ENCODE results near the gene ITGA11. TPM values are rescaled to one million over a fixed set of nuclear protein-coding genes. Genes with fewer than 3 reads are reported as not detected.

Gene ITGA11
- total and polyA plus RNA-seq, 2 donors (not counting 1 experiment from before 2014, with no cell fraction given): 21.5 to 29.6 TPM

- Histone ChIP-seq H3K36me3 (ENCODE audit: control insufficient read depth, insufficient read depth, low read length) (no peaks in the 10 kb centered on the region), H3K9me3 (ENCODE audit: control insufficient read depth, insufficient read depth, low read depth, low read length) (no peaks in the 10 kb centered on the region), H3K4me3 (replicated peaks in 1 of 4; ENCODE audit: control extremely low read depth in 1 of 4, insufficient read depth in 1 of 4, low read depth in 3 of 4, low read length in 4 of 4) (no peak overlapping the region), H3K9ac (ENCODE audit: insufficient read depth, low read length) (no peak overlapping the region), H3K27ac (ENCODE audit: insufficient read depth, low read length) (no peak overlapping the region), H2AFZ (ENCODE audit: low read length) (no peak overlapping the region), H3K27me3 (ENCODE audit: control insufficient read depth, insufficient read depth, low read length) (peaks cover 5% of the 10 kb centered on the region), H3K4me2 (ENCODE audit: extremely low read depth, insufficient read depth, low read length) (no peak overlapping the region), H4K20me1 (ENCODE audit: control insufficient read depth, extremely low read depth, insufficient read depth, low read length) (no peaks in the 10 kb centered on the region), H3K79me2 (ENCODE audit: control insufficient read depth, insufficient read depth, low read length) (no peaks in the 10 kb centered on the region), H3K4me1 (ENCODE audit: control insufficient read depth, extremely low read depth, insufficient read depth, low read length) (peaks cover 7% of the 10 kb centered on the region)
- TF ChIP-seq CTCF (conservative IDR thresholded peaks at IDR 0.05 in 1 of 2, IDR thresholded peaks at IDR 0.05 in 1 of 2; ENCODE audit: low read depth in 1 of 2, low read length in 2 of 2): no peak
- DNase-seq (ENCODE audit: low read depth in 2 of 2): no peak
These were observed 88.3 kb downstream of the ITGA11 start for GRCh38 chr15:68343579-68344225.

- Histone ChIP-seq H2AFZ (ENCODE audit: low read length) (no peak overlapping the region), H3K27ac (ENCODE audit: insufficient read depth, low read length) (no peak overlapping the region), H4K20me1 (ENCODE audit: control insufficient read depth, extremely low read depth, insufficient read depth, low read length) (no peaks in the 10 kb centered on the region), H3K79me2 (ENCODE audit: control insufficient read depth, insufficient read depth, low read length) (no peaks in the 10 kb centered on the region), H3K4me1 (ENCODE audit: control insufficient read depth, extremely low read depth, insufficient read depth, low read length) (peaks cover 4% of the 10 kb centered on the region), H3K4me2 (ENCODE audit: extremely low read depth, insufficient read depth, low read length) (no peak overlapping the region), H3K9me3 (ENCODE audit: control insufficient read depth, insufficient read depth, low read depth, low read length) (no peaks in the 10 kb centered on the region), H3K36me3 (ENCODE audit: control insufficient read depth, insufficient read depth, low read length) (no peaks in the 10 kb centered on the region), H3K9ac (ENCODE audit: insufficient read depth, low read length) (no peak overlapping the region), H3K27me3 (ENCODE audit: control insufficient read depth, insufficient read depth, low read length) (peaks cover 7% of the 10 kb centered on the region), H3K4me3 (replicated peaks in 1 of 4; ENCODE audit: control extremely low read depth in 1 of 4, insufficient read depth in 1 of 4, low read depth in 3 of 4, low read length in 4 of 4) (no peak overlapping the region)
- TF ChIP-seq EZH2 (IDR thresholded peaks at IDR 0.05; ENCODE audit: low read length, missing control alignments) (no peak), CTCF (conservative IDR thresholded peaks at IDR 0.05 in 1 of 2, IDR thresholded peaks at IDR 0.05 in 1 of 2; ENCODE audit: low read depth in 1 of 2, low read length in 2 of 2) (no peak)
- peak in 1 of 2 donors; percentile 36 for DNase-seq (ENCODE audit: low read depth in 2 of 2)
These were observed 89.9 kb downstream of the ITGA11 start for GRCh38 chr15:68341760-68342725.

Data from fibroblast of lung (primary cell).